OCI-LY7 (cell line): Measurements from ENCODE around the gene RARA.

Experiments used
- CTCF ChIP-seq: fragments of 200-600 bp; sonication (generic); conservative IDR thresholded peaks from 2 replicates; pipeline ENCODE4 v1.5.1; 2014; ENCODE audit warnings: mild to moderate bottlenecking, antibody characterized with exemption, low read length, moderate library complexity, mixed read lengths
- EZH2phosphoT487 ChIP-seq: fragments of 200-600 bp; sonication (generic); IDR thresholded peaks from 2 replicates; pipeline ENCODE4 v1.6.1; 2018; ENCODE audit warnings: low read depth, borderline replicate concordance, mild to moderate bottlenecking, mixed run types, antibody characterized with exemption, low read length, moderate library complexity, mixed read lengths

DNA sequence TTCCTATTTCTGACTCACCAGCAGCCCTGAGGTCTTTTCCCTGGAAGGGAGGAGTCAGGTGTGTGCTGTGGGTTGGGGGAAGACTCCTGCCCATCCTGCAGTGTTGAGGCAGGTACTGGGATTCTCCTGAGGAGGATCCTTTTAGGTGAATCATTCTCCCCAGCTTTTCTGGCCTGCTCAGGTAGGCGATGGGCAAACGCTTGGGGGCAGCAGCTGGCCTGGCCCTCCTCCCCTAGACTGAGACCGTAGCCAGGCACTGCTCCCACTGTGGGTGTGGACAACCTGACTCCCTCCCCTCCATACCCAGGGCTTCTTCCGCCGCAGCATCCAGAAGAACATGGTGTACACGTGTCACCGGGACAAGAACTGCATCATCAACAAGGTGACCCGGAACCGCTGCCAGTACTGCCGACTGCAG, 40.5 kb downstream of the RARA start:
- TF ChIP-seq CTCF, result no peak
- TF ChIP-seq EZH2phosphoT487, result no peak
